Activated CD4-positive, alpha-beta memory T cell treated with anti-CD3 and anti-CD28 coated beads, Interleukin-2, amount 10 ng/mL, durations not matched to agents 7 days and 5 days (primary cell): ENCODE measurements around the gene CLIC3. TPM values are rescaled to one million over a fixed set of nuclear protein-coding genes. Genes with fewer than 3 reads are reported as not detected.

Source experiments
- CTCF ChIA-PET: fragments of 350-600 bp; sonication (Branson Sonifier 250); formaldehyde crosslinking; loops from one replicate; lab custom pipeline; 2021; ENCODE audit warnings: antibody characterized with exemption, inconsistent platforms; lab: Charles Lee
- POLR2A ChIA-PET: fragments of 350-600 bp; sonication (Branson Sonifier 250); formaldehyde crosslinking; loops from one replicate; lab custom pipeline; 2021; ENCODE audit warnings: antibody characterized with exemption; lab: Charles Lee
- DNase-seq: peaks from one replicate; pipeline ENCODE4 v3.0.0-alpha.2; 2020
- H3K27ac Mint-ChIP-seq: one replicate; pipeline ENCODE4 v1.8.0; 2021; ENCODE audit warnings: mild to moderate bottlenecking, mixed read lengths
- H3K27me3 Mint-ChIP-seq: one replicate; pipeline ENCODE4 v1.8.0; 2021; ENCODE audit warnings: mixed read lengths
- H3K36me3 Mint-ChIP-seq: one replicate; pipeline ENCODE4 v1.8.0; 2021; ENCODE audit warnings: low read depth, mixed read lengths
- H3K4me1 Mint-ChIP-seq: one replicate; pipeline ENCODE4 v1.8.0; 2021; ENCODE audit warnings: mixed read lengths
- H3K4me3 Mint-ChIP-seq: one replicate; pipeline ENCODE4 v1.8.0; 2021; ENCODE audit warnings: mild to moderate bottlenecking, mixed read lengths
- H3K9me3 Mint-ChIP-seq: one replicate; pipeline ENCODE4 v1.8.0; 2021; ENCODE audit warnings: mixed read lengths
- total RNA-seq, 2 experiments: library from RNA; stranded (reverse); gene quantifications; one replicate each; pipeline ENCODE4 v1.2.3, GENCODE V29; 2021

Gene CLIC3
- total RNA-seq, 2 experiments from 2014 or later, result 3.7 to 4.9 TPM

- no peak for DNase-seq
- Mint-ChIP-seq H3K27me3 (no peaks in the 10 kb centered on the region), H3K36me3 (no peaks in the 10 kb centered on the region), H3K4me1 (peaks cover 11% of the 10 kb centered on the region), H3K4me3 (no peak overlapping the region), H3K27ac (no peak overlapping the region), H3K9me3 (peaks cover 7% of the 10 kb centered on the region)
- ChIA-PET POLR2A (no interaction called here), CTCF (no interaction called here)
These were observed 40.4 kb downstream of the CLIC3 start for GRCh38 chr9:136955943-136956335.

- H3K36me3 Mint-ChIP-seq, result no peaks in the 10 kb centered on the region
- CTCF ChIA-PET, result no interaction called here
- no peak overlapping the region for H3K27ac Mint-ChIP-seq
- H3K27me3 Mint-ChIP-seq, result no peaks in the 10 kb centered on the region
- POLR2A ChIA-PET, result interaction anchor here (1.1 to 1.4 kb wide), 2 partner anchors 9 to 13 kb away, joined by 3 read pairs; no protein-coding TSS in a partner anchor
- peaks cover 7% of the 10 kb centered on the region for H3K9me3 Mint-ChIP-seq
- DNase-seq, result no peak
- peaks cover 8% of the 10 kb centered on the region for H3K4me1 Mint-ChIP-seq
- H3K4me3 Mint-ChIP-seq, result no peak overlapping the region
These were observed 41.0 kb downstream of the CLIC3 start for GRCh38 chr9:136955202-136955942.

GRCh38 chr9:136954270-136955083 is 41.9 kb downstream of the CLIC3 start:
- no peak overlapping the region for H3K4me3 Mint-ChIP-seq
- no peaks in the 10 kb centered on the region for H3K27me3 Mint-ChIP-seq
- peaks cover 6% of the 10 kb centered on the region for H3K4me1 Mint-ChIP-seq
- H3K36me3 Mint-ChIP-seq, result no peaks in the 10 kb centered on the region
- CTCF ChIA-PET, result no interaction called here
- DNase-seq, result no peak
- H3K27ac Mint-ChIP-seq, result no peak overlapping the region
- POLR2A ChIA-PET, result interaction anchor here (0.6 to 1.4 kb wide), 4 partner anchors 10 to 81 kb away, joined by 3 read pairs; no protein-coding TSS in a partner anchor
- H3K9me3 Mint-ChIP-seq, result peaks cover 7% of the 10 kb centered on the region

- Mint-ChIP-seq H3K4me3 (no peak overlapping the region), H3K36me3 (no peaks in the 10 kb centered on the region), H3K27ac (no peak overlapping the region), H3K27me3 (no peaks in the 10 kb centered on the region), H3K4me1 (peaks cover 5% of the 10 kb centered on the region), H3K9me3 (peaks cover 7% of the 10 kb centered on the region)
- ChIA-PET POLR2A (interaction anchor here (0.6 to 1.4 kb wide), 5 partner anchors 10 to 287 kb away, joined by 3 read pairs; partner anchors contain the start of gene TUBB4B), CTCF (no interaction called here)
- DNase-seq, result no peak
These were observed 42.5 kb downstream of the CLIC3 start for GRCh38 chr9:136953771-136954269.

GRCh38 chr9:136952876-136953770 is 43.2 kb downstream of the CLIC3 start:
- ChIA-PET CTCF (interaction anchor here (1.1 kb wide), 1 partner anchor 76 kb away, joined by 4 read pairs; no protein-coding TSS in a partner anchor), POLR2A (interaction anchor here (1.3 kb wide), 1 partner anchor 288 kb away, joined by 3 read pairs; the partner anchor contains the start of gene TUBB4B)
- H3K36me3 Mint-ChIP-seq, result no peaks in the 10 kb centered on the region
- peaks cover 8% of the 10 kb centered on the region for H3K4me1 Mint-ChIP-seq
- H3K9me3 Mint-ChIP-seq, result peaks cover 7% of the 10 kb centered on the region
- no peak overlapping the region for H3K27ac Mint-ChIP-seq
- DNase-seq, result no peak
- H3K4me3 Mint-ChIP-seq, result no peak overlapping the region
- H3K27me3 Mint-ChIP-seq, result no peaks in the 10 kb centered on the region

- DNase-seq, result no peak
- H3K4me3 Mint-ChIP-seq, result no peak overlapping the region
- peaks cover 7% of the 10 kb centered on the region for H3K9me3 Mint-ChIP-seq
- no peak overlapping the region for H3K27ac Mint-ChIP-seq
- peaks cover 10% of the 10 kb centered on the region for H3K4me1 Mint-ChIP-seq
- ChIA-PET CTCF (interaction anchor here (1.1 kb wide), 1 partner anchor 77 kb away, joined by 4 read pairs; no protein-coding TSS in a partner anchor), POLR2A (no interaction called here)
- no peaks in the 10 kb centered on the region for H3K27me3 Mint-ChIP-seq
- H3K36me3 Mint-ChIP-seq, result no peaks in the 10 kb centered on the region
These were observed 44.0 kb downstream of the CLIC3 start for GRCh38 chr9:136952321-136952850.

- H3K4me3 Mint-ChIP-seq, result no peak within 1 kb of the TSS
- no peaks in the 10 kb centered on the region for H3K27me3 Mint-ChIP-seq
- H3K36me3 Mint-ChIP-seq, result no peaks in the 10 kb centered on the region
- peaks cover 12% of the 10 kb centered on the region for H3K4me1 Mint-ChIP-seq
- H3K27ac Mint-ChIP-seq, result no peak within 1 kb of the TSS
- ChIA-PET CTCF (interaction anchor here (0.7 to 1.2 kb wide), 2 partner anchors 11 to 78 kb away, joined by 3 read pairs; no protein-coding TSS in a partner anchor), POLR2A (interaction anchor here (1.0 to 2.5 kb wide), 5 partner anchors 9 to 77 kb away, joined by 3 to 8 read pairs (median 6); partner anchors contain the start of gene PAXX)
- no peak for DNase-seq
- peaks cover 7% of the 10 kb centered on the region for H3K9me3 Mint-ChIP-seq
These were observed 44.6 kb downstream of the CLIC3 start, which contains the start of gene LCN12 for GRCh38 chr9:136951541-136952320. Gene LCN12 (plus strand): TSS chr9:136952273. CDS start chr9:136952328, 55 bp downstream.

- Mint-ChIP-seq H3K4me3 (peak overlapping the region; percentile 79), H3K27ac (peak overlapping the region; percentile 74), H3K36me3 (no peaks in the 10 kb centered on the region), H3K4me1 (peaks cover 12% of the 10 kb centered on the region), H3K27me3 (no peaks in the 10 kb centered on the region), H3K9me3 (no peaks in the 10 kb centered on the region)
- CTCF ChIA-PET, result interaction anchor here (0.7 to 1.9 kb wide), 3 partner anchors 12 to 79 kb away, joined by 3 to 4 read pairs (median 3); partner anchors contain the start of gene CLIC3
- POLR2A ChIA-PET, result interaction anchor here (0.8 to 2.5 kb wide), 6 partner anchors 8 to 78 kb away, joined by 3 to 8 read pairs (median 6); partner anchors contain the start of gene PAXX
- DNase-seq, result no peak
These were observed 45.6 kb downstream of the CLIC3 start for GRCh38 chr9:136950656-136951276.

- Mint-ChIP-seq H3K27me3 (no peaks in the 10 kb centered on the region), H3K9me3 (no peaks in the 10 kb centered on the region), H3K4me3 (peak overlapping the region; percentile 81), H3K36me3 (no peaks in the 10 kb centered on the region), H3K27ac (peak overlapping the region; percentile 79), H3K4me1 (peaks cover 12% of the 10 kb centered on the region)
- CTCF ChIA-PET, result interaction anchor here (1.0 to 7.2 kb wide), 4 partner anchors 42 to 108 kb away, joined by 3 to 149 read pairs (median 6); partner anchors contain the start of genes AJM1, CLIC3, FUT7 and PAXX
- POLR2A ChIA-PET, result interaction anchor here (0.8 to 3.1 kb wide), 5 partner anchors 9 to 48 kb away, joined by 3 to 10 read pairs (median 6); partner anchors contain the start of gene PAXX
- peak; percentile 98 for DNase-seq
These were observed 46.3 kb downstream of the CLIC3 start for GRCh38 chr9:136949817-136950655.
